ENCODE results near the gene ANKRD42.

DNA sequence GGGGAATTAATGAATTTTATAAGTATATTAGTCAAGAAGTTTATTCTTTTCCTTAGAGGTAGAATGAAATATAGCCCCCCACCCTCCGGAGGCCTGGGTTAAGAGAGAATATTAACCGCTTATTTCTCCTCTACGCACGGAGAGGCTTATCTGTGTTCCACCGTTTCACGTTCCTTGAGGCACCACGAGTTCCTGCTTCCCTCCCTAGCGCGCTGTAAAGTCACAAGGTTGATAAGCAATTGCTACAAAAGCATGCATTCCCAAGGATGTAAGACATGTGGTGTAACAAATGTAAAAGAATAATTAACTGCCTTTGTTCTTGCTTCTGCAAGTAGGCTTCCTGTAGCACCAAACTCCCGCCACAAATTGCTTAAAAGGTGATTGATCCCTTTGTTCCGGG, 1.5 kb upstream of the ANKRD42 start:
- TF ChIP-seq, protein P1, sequence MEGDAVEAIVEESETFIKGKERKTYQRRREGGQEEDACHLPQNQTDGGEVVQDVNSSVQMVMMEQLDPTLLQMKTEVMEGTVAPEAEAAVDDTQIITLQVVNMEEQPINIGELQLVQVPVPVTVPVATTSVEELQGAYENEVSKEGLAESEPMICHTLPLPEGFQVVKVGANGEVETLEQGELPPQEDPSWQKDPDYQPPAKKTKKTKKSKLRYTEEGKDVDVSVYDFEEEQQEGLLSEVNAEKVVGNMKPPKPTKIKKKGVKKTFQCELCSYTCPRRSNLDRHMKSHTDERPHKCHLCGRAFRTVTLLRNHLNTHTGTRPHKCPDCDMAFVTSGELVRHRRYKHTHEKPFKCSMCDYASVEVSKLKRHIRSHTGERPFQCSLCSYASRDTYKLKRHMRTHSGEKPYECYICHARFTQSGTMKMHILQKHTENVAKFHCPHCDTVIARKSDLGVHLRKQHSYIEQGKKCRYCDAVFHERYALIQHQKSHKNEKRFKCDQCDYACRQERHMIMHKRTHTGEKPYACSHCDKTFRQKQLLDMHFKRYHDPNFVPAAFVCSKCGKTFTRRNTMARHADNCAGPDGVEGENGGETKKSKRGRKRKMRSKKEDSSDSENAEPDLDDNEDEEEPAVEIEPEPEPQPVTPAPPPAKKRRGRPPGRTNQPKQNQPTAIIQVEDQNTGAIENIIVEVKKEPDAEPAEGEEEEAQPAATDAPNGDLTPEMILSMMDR (conservative IDR thresholded peaks at IDR 0.05; ENCODE audit: low read depth in 2 of 2): no peak
- no peak for TF ChIP-seq EZH2 (IDR thresholded peaks at IDR 0.05; ENCODE audit: low read depth, unreplicated experiment)
- TF ChIP-seq CREB1 (CRISPR knock-in tag; IDR thresholded peaks at IDR 0.05; ENCODE audit: low read depth): no peak
- no peak for TF ChIP-seq POLR2AphosphoS5 (IDR thresholded peaks at IDR 0.05; ENCODE audit: low read depth)
- TF ChIP-seq EZH2phosphoT487 (IDR thresholded peaks at IDR 0.05; ENCODE audit: unreplicated experiment): no peak
- TF ChIP-seq, protein P2, sequence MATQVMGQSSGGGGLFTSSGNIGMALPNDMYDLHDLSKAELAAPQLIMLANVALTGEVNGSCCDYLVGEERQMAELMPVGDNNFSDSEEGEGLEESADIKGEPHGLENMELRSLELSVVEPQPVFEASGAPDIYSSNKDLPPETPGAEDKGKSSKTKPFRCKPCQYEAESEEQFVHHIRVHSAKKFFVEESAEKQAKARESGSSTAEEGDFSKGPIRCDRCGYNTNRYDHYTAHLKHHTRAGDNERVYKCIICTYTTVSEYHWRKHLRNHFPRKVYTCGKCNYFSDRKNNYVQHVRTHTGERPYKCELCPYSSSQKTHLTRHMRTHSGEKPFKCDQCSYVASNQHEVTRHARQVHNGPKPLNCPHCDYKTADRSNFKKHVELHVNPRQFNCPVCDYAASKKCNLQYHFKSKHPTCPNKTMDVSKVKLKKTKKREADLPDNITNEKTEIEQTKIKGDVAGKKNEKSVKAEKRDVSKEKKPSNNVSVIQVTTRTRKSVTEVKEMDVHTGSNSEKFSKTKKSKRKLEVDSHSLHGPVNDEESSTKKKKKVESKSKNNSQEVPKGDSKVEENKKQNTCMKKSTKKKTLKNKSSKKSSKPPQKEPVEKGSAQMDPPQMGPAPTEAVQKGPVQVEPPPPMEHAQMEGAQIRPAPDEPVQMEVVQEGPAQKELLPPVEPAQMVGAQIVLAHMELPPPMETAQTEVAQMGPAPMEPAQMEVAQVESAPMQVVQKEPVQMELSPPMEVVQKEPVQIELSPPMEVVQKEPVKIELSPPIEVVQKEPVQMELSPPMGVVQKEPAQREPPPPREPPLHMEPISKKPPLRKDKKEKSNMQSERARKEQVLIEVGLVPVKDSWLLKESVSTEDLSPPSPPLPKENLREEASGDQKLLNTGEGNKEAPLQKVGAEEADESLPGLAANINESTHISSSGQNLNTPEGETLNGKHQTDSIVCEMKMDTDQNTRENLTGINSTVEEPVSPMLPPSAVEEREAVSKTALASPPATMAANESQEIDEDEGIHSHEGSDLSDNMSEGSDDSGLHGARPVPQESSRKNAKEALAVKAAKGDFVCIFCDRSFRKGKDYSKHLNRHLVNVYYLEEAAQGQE (IDR thresholded peaks at IDR 0.05; ENCODE audit: unreplicated experiment): no peak
- no peak for TF ChIP-seq JUNB (IDR thresholded peaks at IDR 0.05; ENCODE audit: unreplicated experiment)
- no peak for TF ChIP-seq ZNF331 (CRISPR knock-in tag; IDR thresholded peaks at IDR 0.05; ENCODE audit: low read depth)
- no peak for TF ChIP-seq STAT1 (IDR thresholded peaks at IDR 0.05; ENCODE audit: unreplicated experiment)
- TF ChIP-seq, protein P3, sequence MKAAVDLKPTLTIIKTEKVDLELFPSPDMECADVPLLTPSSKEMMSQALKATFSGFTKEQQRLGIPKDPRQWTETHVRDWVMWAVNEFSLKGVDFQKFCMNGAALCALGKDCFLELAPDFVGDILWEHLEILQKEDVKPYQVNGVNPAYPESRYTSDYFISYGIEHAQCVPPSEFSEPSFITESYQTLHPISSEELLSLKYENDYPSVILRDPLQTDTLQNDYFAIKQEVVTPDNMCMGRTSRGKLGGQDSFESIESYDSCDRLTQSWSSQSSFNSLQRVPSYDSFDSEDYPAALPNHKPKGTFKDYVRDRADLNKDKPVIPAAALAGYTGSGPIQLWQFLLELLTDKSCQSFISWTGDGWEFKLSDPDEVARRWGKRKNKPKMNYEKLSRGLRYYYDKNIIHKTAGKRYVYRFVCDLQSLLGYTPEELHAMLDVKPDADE (IDR thresholded peaks at IDR 0.05): no peak
- no peak for TF ChIP-seq NANOG (IDR thresholded peaks at IDR 0.05; ENCODE audit: borderline replicate concordance)

All from GM23338 (cell line).